HEK293 (cell line): ENCODE measurements around the gene GDPD5.

Experiments used
- CTCF ChIA-PET: fragments of 350-600 bp; formaldehyde crosslinking; extraction: SDS; loops from one replicate; lab custom pipeline; 2021; ENCODE audit warnings: antibody characterized with exemption; lab: Yijun Ruan, JAX
- POLR2A ChIA-PET: fragments of 300-600 bp; formaldehyde crosslinking; extraction: SDS; loops from one replicate; lab custom pipeline; 2020; ENCODE audit warnings: antibody characterized with exemption, inconsistent platforms; lab: Yijun Ruan, JAX
- H3K27ac ChIP-seq: fragments of 200-500 bp; sonication (Bioruptor generic); 2 replicates; pipeline ENCODE4 v1.5.1; 2014; ENCODE audit warnings: low read depth, low read length, control low read depth, inconsistent platforms; ENCODE audit errors: extremely low read depth
- H3K36me3 ChIP-seq, 2 experiments: fragments of 200-500 bp in 1 of 2; sonication (Bioruptor generic) in 1 of 2; 1 replicate in 1 of 2; 2 replicates in 1 of 2; pipeline ENCODE4 v1.5.1; 2014 to 2017; ENCODE audit warnings: inconsistent platforms in 2 of 2, low read length in 2 of 2; ENCODE audit not compliant: control insufficient read depth in 2 of 2, insufficient read depth in 1 of 2
- H3K4me1 ChIP-seq: fragments of 200-500 bp; sonication (Bioruptor generic); 2 replicates; pipeline ENCODE4 v1.5.1; 2014; ENCODE audit warnings: mild to moderate bottlenecking, low read length, inconsistent platforms; ENCODE audit not compliant: control insufficient read depth, insufficient read depth
- H3K4me3 ChIP-seq: 2 replicates; pipeline ENCODE4 v1.5.1; 2011; ENCODE audit warnings: low read depth, mild to moderate bottlenecking, control low read depth, low read length, moderate library complexity
- H3K9me3 ChIP-seq: fragments of 200-500 bp; sonication (Bioruptor generic); 2 replicates; pipeline ENCODE4 v1.5.1; 2014; ENCODE audit warnings: low read depth, low read length, inconsistent platforms; ENCODE audit not compliant: control insufficient read depth, insufficient read depth
- HOXA7 ChIP-seq: sonication (generic); formaldehyde crosslinking; IDR thresholded peaks from 2 replicates; pipeline ENCODE4 v1.8.1; 2022; ENCODE audit warnings: missing genetic modification reagents, borderline replicate concordance
- OVOL3 ChIP-seq: fragments of 450-650 bp; formaldehyde crosslinking; IDR thresholded peaks from 2 replicates; pipeline ENCODE4 v1.5.1; 2016; ENCODE audit warnings: missing biosample characterization, missing genetic modification characterization
- TCF7L2 ChIP-seq: IDR thresholded peaks from 2 replicates; pipeline ENCODE4 v1.6.1; 2011; ENCODE audit warnings: low read depth, mild to moderate bottlenecking, inconsistent platforms, low read length, moderate library complexity, borderline replicate concordance
- YY2 ChIP-seq: fragments of 450-650 bp; formaldehyde crosslinking; IDR thresholded peaks from 2 replicates; pipeline ENCODE4 v1.5.1; 2016; ENCODE audit warnings: missing biosample characterization, missing genetic modification characterization
- ZBTB8A ChIP-seq: fragments of 450-650 bp; formaldehyde crosslinking; IDR thresholded peaks from 2 replicates; pipeline ENCODE4 v1.5.1; 2016; ENCODE audit warnings: missing biosample characterization, missing genetic modification characterization
- ZNF112 ChIP-seq: fragments of 450-650 bp; formaldehyde crosslinking; IDR thresholded peaks from 2 replicates; pipeline ENCODE4 v1.5.0; 2017; ENCODE audit warnings: missing biosample characterization, missing genetic modification characterization
- ZNF133 ChIP-seq: fragments of 450-650 bp; formaldehyde crosslinking; IDR thresholded peaks from 2 replicates; pipeline ENCODE4 v1.5.1; 2016; ENCODE audit warnings: missing biosample characterization, missing genetic modification characterization
- ZNF169 ChIP-seq: fragments of 450-650 bp; formaldehyde crosslinking; IDR thresholded peaks from 2 replicates; pipeline ENCODE4 v1.5.1; 2016; ENCODE audit warnings: missing biosample characterization, missing genetic modification characterization
- ZNF248 ChIP-seq: fragments of 450-650 bp; formaldehyde crosslinking; IDR thresholded peaks from 2 replicates; pipeline ENCODE4 v1.5.1; 2017; ENCODE audit warnings: missing biosample characterization, missing genetic modification characterization
- ZNF335 ChIP-seq: fragments of 450-650 bp; formaldehyde crosslinking; conservative IDR thresholded peaks from 2 replicates; pipeline ENCODE4 v1.5.1; 2016; ENCODE audit warnings: missing biosample characterization, missing genetic modification characterization
- ZNF366 ChIP-seq: fragments of 450-650 bp; formaldehyde crosslinking; conservative IDR thresholded peaks from 2 replicates; pipeline ENCODE4 v1.5.1; 2016; ENCODE audit warnings: missing biosample characterization, missing genetic modification characterization
- ZNF391 ChIP-seq: fragments of 450-650 bp; formaldehyde crosslinking; IDR thresholded peaks from 2 replicates; pipeline ENCODE4 v1.5.1; 2016; ENCODE audit warnings: low read depth, missing biosample characterization, missing genetic modification characterization, borderline replicate concordance
- ZNF404 ChIP-seq: fragments of 450-650 bp; formaldehyde crosslinking; IDR thresholded peaks from 2 replicates; pipeline ENCODE4 v1.5.1; 2017; ENCODE audit warnings: missing biosample characterization, missing genetic modification characterization
- ZNF416 ChIP-seq: fragments of 450-650 bp; formaldehyde crosslinking; IDR thresholded peaks from 2 replicates; pipeline ENCODE4 v1.5.1; 2016; ENCODE audit warnings: missing biosample characterization, missing genetic modification characterization
- ZNF473 ChIP-seq: fragments of 450-650 bp; formaldehyde crosslinking; IDR thresholded peaks from 2 replicates; pipeline ENCODE4 v1.5.1; 2017; ENCODE audit warnings: missing biosample characterization, missing genetic modification characterization
- ZNF48 ChIP-seq: fragments of 450-650 bp; formaldehyde crosslinking; IDR thresholded peaks from 2 replicates; pipeline ENCODE4 v1.5.1; 2016; ENCODE audit warnings: missing biosample characterization, missing genetic modification characterization
- ZNF510 ChIP-seq: fragments of 450-650 bp; formaldehyde crosslinking; IDR thresholded peaks from 2 replicates; pipeline ENCODE4 v1.5.1; 2018; ENCODE audit warnings: mild to moderate bottlenecking, missing genetic modification characterization, missing biosample characterization; ENCODE audit not compliant: insufficient replicate concordance
- ZNF544 ChIP-seq: fragments of 450-650 bp; formaldehyde crosslinking; IDR thresholded peaks from 2 replicates; pipeline ENCODE4 v1.5.0; 2017; ENCODE audit warnings: missing biosample characterization, missing genetic modification characterization
- ZNF549 ChIP-seq: fragments of 450-650 bp; IDR thresholded peaks from 2 replicates; pipeline ENCODE4 v1.5.1; 2018; ENCODE audit warnings: missing biosample characterization, missing genetic modification characterization, mild to moderate bottlenecking, inconsistent platforms, moderate library complexity
- ZNF571 ChIP-seq: fragments of 450-650 bp; formaldehyde crosslinking; IDR thresholded peaks from 2 replicates; pipeline ENCODE4 v1.5.0; 2017; ENCODE audit warnings: missing biosample characterization, missing genetic modification characterization
- ZNF623 ChIP-seq: fragments of 450-650 bp; formaldehyde crosslinking; IDR thresholded peaks from 2 replicates; pipeline ENCODE4 v1.5.1; 2016; ENCODE audit warnings: missing biosample characterization, missing genetic modification characterization
- ZNF629 ChIP-seq: fragments of 450-650 bp; formaldehyde crosslinking; IDR thresholded peaks from 2 replicates; pipeline ENCODE4 v1.5.1; 2017; ENCODE audit warnings: missing biosample characterization, missing genetic modification characterization
- ZNF677 ChIP-seq: fragments of 450-650 bp; IDR thresholded peaks from 2 replicates; pipeline ENCODE4 v1.5.0; 2018; ENCODE audit warnings: missing biosample characterization, mild to moderate bottlenecking, missing genetic modification characterization, moderate library complexity
- ZNF768 ChIP-seq: fragments of 450-650 bp; formaldehyde crosslinking; IDR thresholded peaks from 2 replicates; pipeline ENCODE4 v1.5.1; 2018; ENCODE audit warnings: missing biosample characterization, mild to moderate bottlenecking, missing genetic modification characterization
- ZNF777 ChIP-seq: fragments of 450-650 bp; formaldehyde crosslinking; IDR thresholded peaks from 2 replicates; pipeline ENCODE4 v1.5.1; 2017; ENCODE audit warnings: missing biosample characterization, missing genetic modification characterization, borderline replicate concordance
- ZNF830 ChIP-seq: fragments of 450-650 bp; IDR thresholded peaks from 2 replicates; pipeline ENCODE4 v1.5.0; 2018; ENCODE audit warnings: missing biosample characterization, missing genetic modification characterization, low read depth, mild to moderate bottlenecking, moderate library complexity
- ZNF837 ChIP-seq: fragments of 450-650 bp; formaldehyde crosslinking; IDR thresholded peaks from 2 replicates; pipeline ENCODE4 v1.5.1; 2016; ENCODE audit warnings: missing biosample characterization, missing genetic modification characterization
- ZXDB ChIP-seq: fragments of 450-650 bp; formaldehyde crosslinking; IDR thresholded peaks from 2 replicates; pipeline ENCODE4 v1.5.1; 2016; ENCODE audit warnings: missing biosample characterization, missing genetic modification characterization
- TF ChIP-seq, protein P1 (sequence below): fragments of 450-650 bp; formaldehyde crosslinking; IDR thresholded peaks from 2 replicates; pipeline ENCODE4 v1.5.1; 2016; ENCODE audit warnings: missing biosample characterization, missing genetic modification characterization

Gene GDPD5

DNA sequence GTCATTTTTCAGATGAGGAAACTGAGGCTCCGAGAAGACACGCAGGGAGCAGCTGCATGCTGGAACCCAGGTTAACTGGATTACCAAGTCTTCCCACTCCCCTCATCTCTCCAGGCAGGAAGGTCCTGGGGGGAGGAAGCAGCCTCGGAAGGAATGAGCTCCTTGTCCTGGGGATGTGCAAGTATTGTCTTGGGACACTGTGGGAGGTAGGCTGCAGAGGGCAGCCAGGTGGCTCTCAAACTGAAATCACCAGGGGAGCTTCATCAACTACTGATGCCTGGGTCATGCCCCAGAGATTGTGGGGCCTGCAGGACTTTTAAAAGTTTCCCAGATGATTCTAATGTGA lies 7.6 kb downstream of the GDPD5 start:
- TF ChIP-seq ZNF404, result no peak
- no peak for TF ChIP-seq ZNF837 (tag by site-specific recombination)
- no peak for TF ChIP-seq ZNF416
- no peak for TF ChIP-seq ZNF510 (tag by site-specific recombination)
- no peak for TF ChIP-seq ZNF571 (tag by site-specific recombination)
- no peak for TF ChIP-seq ZNF169 (tag by site-specific recombination)
- TF ChIP-seq ZNF335 (tag by site-specific recombination), result no peak
- no peak for TF ChIP-seq ZNF391 (tag by site-specific recombination)
- TF ChIP-seq ZNF549 (tag by site-specific recombination), result no peak
- TF ChIP-seq ZNF366 (tag by site-specific recombination), result no peak
- TF ChIP-seq ZNF112 (tag by site-specific recombination), result no peak
- no peak for TF ChIP-seq ZBTB8A (tag by site-specific recombination)
- TF ChIP-seq ZNF544 (tag by site-specific recombination), result no peak
- no peak for TF ChIP-seq ZNF48 (tag by site-specific recombination)
- no peak for TF ChIP-seq YY2 (tag by site-specific recombination)
- TF ChIP-seq ZNF768 (tag by site-specific recombination), result no peak
- no peak for TF ChIP-seq ZNF629 (tag by site-specific recombination)
- H3K9me3 ChIP-seq, result no peaks in the 10 kb centered on the region
- CTCF ChIA-PET, result interaction anchor here (0.6 to 2.1 kb wide), 2 partner anchors 66 to 68 kb away, joined by 3 to 7 read pairs; no protein-coding TSS in a partner anchor
- H3K4me1 ChIP-seq, result no peaks in the 10 kb centered on the region
- no peak overlapping the region for H3K4me3 ChIP-seq
- POLR2A ChIA-PET, result no interaction called here
- H3K36me3 ChIP-seq, result no peaks in the 10 kb centered on the region
- no peak overlapping the region for H3K27ac ChIP-seq

DNA sequence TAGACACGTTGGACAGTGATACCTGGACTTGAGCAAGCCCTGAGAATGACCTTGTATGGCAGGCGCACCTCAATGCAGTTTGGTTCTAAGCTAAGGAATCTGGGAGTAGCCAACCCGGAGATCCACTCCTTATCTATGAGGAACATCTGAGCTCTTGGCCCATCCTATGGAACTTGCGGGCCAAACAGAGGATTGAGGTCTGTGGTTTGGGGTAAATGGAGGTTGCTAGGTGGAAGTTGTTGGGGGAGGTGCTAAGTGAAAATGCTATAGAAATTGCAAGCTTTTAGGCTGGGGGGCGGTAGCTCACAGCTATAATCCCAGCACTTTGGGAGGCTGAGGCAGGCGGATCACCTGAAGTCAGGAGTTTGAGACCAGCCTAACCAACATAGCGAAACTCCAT lies 8.9 kb downstream of the GDPD5 start:
- Histone ChIP-seq H3K4me1 (no peaks in the 10 kb centered on the region), H3K27ac (no peak overlapping the region), H3K4me3 (no peak overlapping the region), H3K36me3 (no peaks in the 10 kb centered on the region), H3K9me3 (no peaks in the 10 kb centered on the region)
- ChIA-PET POLR2A (no interaction called here), CTCF (interaction anchor here (0.6 to 0.9 kb wide), 3 partner anchors 8 to 15 kb away, joined by 3 read pairs; no protein-coding TSS in a partner anchor)
- no peak for TF ChIP-seq ZNF677 (tag by site-specific recombination)
- no peak for TF ChIP-seq ZXDB (tag by site-specific recombination)
- TF ChIP-seq ZNF777 (tag by site-specific recombination), result no peak
- no peak for TF ChIP-seq ZNF830 (tag by site-specific recombination)
- no peak for TF ChIP-seq TCF7L2
- TF ChIP-seq ZNF133 (tag by site-specific recombination), result no peak
- TF ChIP-seq OVOL3 (tag by site-specific recombination), result no peak
- TF ChIP-seq ZNF549 (tag by site-specific recombination), result no peak

DNA sequence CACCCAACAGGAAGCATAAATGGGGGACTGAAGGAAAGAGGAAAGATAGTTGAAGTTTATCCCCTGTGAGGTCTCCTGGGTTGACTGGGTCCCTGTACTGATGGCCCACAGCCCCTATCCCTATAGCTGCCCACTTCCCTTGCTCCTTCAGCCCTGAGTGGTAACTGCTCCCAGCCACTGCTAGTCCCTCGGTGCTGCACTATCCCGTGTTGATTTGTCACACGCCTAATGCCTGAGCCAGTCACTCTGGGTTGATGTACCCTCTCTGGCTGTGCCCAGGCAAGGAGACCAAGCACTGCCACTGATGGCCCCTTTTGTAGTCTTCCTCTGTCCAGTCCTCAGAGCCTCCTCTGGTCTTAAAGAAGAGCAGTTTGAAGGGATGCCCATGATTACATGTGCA lies 9.6 kb downstream of the GDPD5 start:
- Histone ChIP-seq H3K4me1 (no peaks in the 10 kb centered on the region), H3K27ac (no peak overlapping the region), H3K9me3 (no peaks in the 10 kb centered on the region), H3K4me3 (no peak overlapping the region), H3K36me3 (no peaks in the 10 kb centered on the region)
- TF ChIP-seq, protein P1, sequence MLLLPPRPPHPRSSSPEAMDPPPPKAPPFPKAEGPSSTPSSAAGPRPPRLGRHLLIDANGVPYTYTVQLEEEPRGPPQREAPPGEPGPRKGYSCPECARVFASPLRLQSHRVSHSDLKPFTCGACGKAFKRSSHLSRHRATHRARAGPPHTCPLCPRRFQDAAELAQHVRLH (tag by site-specific recombination), result no peak
- no peak for TF ChIP-seq ZNF623 (tag by site-specific recombination)
- TF ChIP-seq ZNF248 (tag by site-specific recombination), result no peak
- TF ChIP-seq ZNF473 (tag by site-specific recombination), result no peak
- no peak for TF ChIP-seq HOXA7
- TF ChIP-seq ZNF571 (tag by site-specific recombination), result no peak
- ChIA-PET POLR2A (no interaction called here), CTCF (interaction anchor here (0.6 to 0.9 kb wide), 2 partner anchors 7 to 16 kb away, joined by 3 read pairs; no protein-coding TSS in a partner anchor)
